Upper lobe of left lung (tissue), 6 donors: ENCODE measurements around the gene HINFP. TPM values are rescaled to one million over a fixed set of nuclear protein-coding genes. Genes with fewer than 3 reads are reported as not detected.

Experiments
- ATAC-seq, 2 donors: fragments of 200-7000 bp; cut with Tn5 transposase; one replicate each; pipeline ENCODE4 v1.9.1; 2022; ENCODE audit warnings: mild to moderate bottlenecking in 2 of 2, moderate library complexity in 2 of 2; ENCODE audit not compliant: low FRiP score in 2 of 2
- DNase-seq, 2 donors: peaks; one replicate each; pipeline ENCODE4 v3.0.0-alpha.2; 2019 to 2020
- H3K27ac ChIP-seq, 4 donors: fragments of 200-600 bp; sonication (generic); one replicate each; pipeline ENCODE4 v1.5.1; 2016 to 2019
- H3K27me3 ChIP-seq, 4 donors: fragments of 200-600 bp; sonication (generic); one replicate each; pipeline ENCODE4 v1.5.1; 2017 to 2019
- H3K36me3 ChIP-seq, 4 donors: fragments of 200-600 bp; sonication (generic); one replicate each; pipeline ENCODE4 v1.5.1; 2016 to 2019
- H3K4me1 ChIP-seq, 4 donors: fragments of 200-600 bp; sonication (generic); one replicate each; pipeline ENCODE4 v1.5.1; 2018 to 2019
- H3K4me3 ChIP-seq, 4 donors: fragments of 200-600 bp; sonication (generic); one replicate each; pipeline ENCODE4 v1.5.1; 2017 to 2019; ENCODE audit warnings: mild to moderate bottlenecking in 2 of 4, moderate library complexity in 1 of 4
- H3K9me3 ChIP-seq, 4 donors: fragments of 200-600 bp; sonication (generic); one replicate each; pipeline ENCODE4 v1.5.1; 2018 to 2019
- EP300 ChIP-seq, 4 donors: sonication (generic); formaldehyde crosslinking; IDR thresholded peaks; one replicate each; pipeline ENCODE4 v1.5.1; 2017; ENCODE audit warnings: antibody characterized with exemption in 4 of 4, control low read depth in 2 of 4
- POLR2A ChIP-seq, 4 donors: fragments of 450-650 bp; IDR thresholded peaks; one replicate each; pipeline ENCODE4 v1.5.1; 2016 to 2017; ENCODE audit warnings: antibody characterized with exemption in 4 of 4, mild to moderate bottlenecking in 2 of 4
- POLR2AphosphoS5 ChIP-seq, 2 donors: sonication (generic); formaldehyde crosslinking; IDR thresholded peaks; one replicate each; pipeline ENCODE4 v1.5.1; 2017; ENCODE audit warnings: antibody characterized with exemption in 2 of 2
- WGBS, 2 donors: methylation state at CpG; one replicate each; pipeline ENCODE4 v1.1.5; 2017 to 2018; 5-methylcytosine and 5-hydroxymethylcytosine counted together
- total RNA-seq, 6 donors: library from RNA; depleted of rRNA in 4 of 6; stranded (reverse); fragments of >200 nt in 4 of 6; gene quantifications; one replicate each; pipeline versions ENCODE4 v1.1.0 to v1.2.1, GENCODE V29; 2016 to 2021
- TF ChIP-seq, protein P1 (sequence below), 6 experiments: fragments of 450-650 bp in 4 of 6; fragments of 200-600 bp in 2 of 6; sonication (generic) in 2 of 6; IDR thresholded peaks; one replicate each; pipeline ENCODE4 v1.5.1; 2016 to 2019; ENCODE audit warnings: antibody characterized with exemption in 6 of 6
- donor health status: DM: no; HTN: no; CAD: no; lungs with moderate emphysema.
- donor health status: DM: no; HTN: yes; CAD: no; lungs with severe emphysema.

Gene HINFP
- total RNA-seq, 6 donors from 2014 or later: 22.3 to 90.1 (median 25.6) TPM

DNA sequence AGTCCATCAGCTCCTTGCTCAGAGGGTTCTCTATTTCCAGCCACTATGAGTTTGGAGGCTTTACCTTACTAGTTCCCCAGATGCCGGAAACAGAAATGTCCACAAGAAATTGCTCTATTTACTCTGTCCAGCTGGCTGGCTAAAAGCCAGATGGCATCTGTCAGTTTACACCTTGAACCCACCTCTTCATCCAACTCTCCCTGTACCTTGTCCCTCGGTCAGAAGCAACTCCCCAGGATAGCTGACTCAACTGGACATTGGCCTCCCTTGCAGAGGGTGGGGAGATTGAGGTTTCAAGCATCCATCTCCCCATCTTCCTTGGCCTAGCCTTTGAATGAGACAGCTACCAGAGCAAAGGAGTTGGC is 12.5 kb upstream of the HINFP start:
- peaks cover 22 to 38% (median 23%) of the 10 kb centered on the region in 4 donors for H3K4me1 ChIP-seq
- H3K27me3 ChIP-seq: no peaks in the 10 kb centered on the region
- DNase-seq: no peak
- WGBS, 2 donors: 60 to 88% methylated on average over 2 of the region's 2 CpGs
- H3K27ac ChIP-seq: peak overlapping the region in 3 of 4 donors; percentile 82 to 93 (median 92)
- TF ChIP-seq POLR2A (IDR thresholded peaks at IDR 0.05): no peak
- H3K36me3 ChIP-seq: peaks cover 20 to 39% (median 32%) of the 10 kb centered on the region in 4 donors
- H3K4me3 ChIP-seq: peak overlapping the region in 3 of 4 donors; percentile 82 to 99 (median 91)
- H3K9me3 ChIP-seq: no peaks in the 10 kb centered on the region
- no peak for ATAC-seq

DNA sequence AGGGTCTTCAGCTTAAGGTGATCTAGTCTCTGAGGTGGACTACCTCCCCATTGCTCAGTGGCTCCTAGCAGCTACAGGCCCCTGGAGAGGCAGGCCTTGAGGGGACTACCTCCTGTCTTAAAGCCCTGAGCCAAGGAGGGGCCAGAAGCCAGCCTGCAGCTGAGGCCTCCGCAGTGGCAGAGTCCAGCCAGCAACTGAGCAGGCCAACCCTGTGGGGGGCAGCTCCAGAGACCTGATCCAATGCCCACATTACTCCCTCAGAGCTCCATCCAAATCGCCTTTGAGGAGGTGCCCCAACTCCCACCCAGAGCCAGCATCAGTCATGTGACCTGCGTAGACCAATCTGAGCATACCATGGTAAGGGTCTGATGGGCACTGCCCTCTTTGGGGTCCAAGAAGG is 11.5 kb upstream of the HINFP start:
- Histone ChIP-seq H3K36me3 (peaks cover 22 to 49% (median 40%) of the 10 kb centered on the region in 4 donors), H3K27ac (peak overlapping the region in 1 of 4 donors; percentile 92), H3K4me1 (peaks cover 22 to 38% (median 23%) of the 10 kb centered on the region in 4 donors), H3K27me3 (no peaks in the 10 kb centered on the region), H3K4me3 (no peak overlapping the region), H3K9me3 (no peaks in the 10 kb centered on the region)
- DNase-seq: no peak
- no peak for TF ChIP-seq EP300 (IDR thresholded peaks at IDR 0.05)
- TF ChIP-seq, protein P1, sequence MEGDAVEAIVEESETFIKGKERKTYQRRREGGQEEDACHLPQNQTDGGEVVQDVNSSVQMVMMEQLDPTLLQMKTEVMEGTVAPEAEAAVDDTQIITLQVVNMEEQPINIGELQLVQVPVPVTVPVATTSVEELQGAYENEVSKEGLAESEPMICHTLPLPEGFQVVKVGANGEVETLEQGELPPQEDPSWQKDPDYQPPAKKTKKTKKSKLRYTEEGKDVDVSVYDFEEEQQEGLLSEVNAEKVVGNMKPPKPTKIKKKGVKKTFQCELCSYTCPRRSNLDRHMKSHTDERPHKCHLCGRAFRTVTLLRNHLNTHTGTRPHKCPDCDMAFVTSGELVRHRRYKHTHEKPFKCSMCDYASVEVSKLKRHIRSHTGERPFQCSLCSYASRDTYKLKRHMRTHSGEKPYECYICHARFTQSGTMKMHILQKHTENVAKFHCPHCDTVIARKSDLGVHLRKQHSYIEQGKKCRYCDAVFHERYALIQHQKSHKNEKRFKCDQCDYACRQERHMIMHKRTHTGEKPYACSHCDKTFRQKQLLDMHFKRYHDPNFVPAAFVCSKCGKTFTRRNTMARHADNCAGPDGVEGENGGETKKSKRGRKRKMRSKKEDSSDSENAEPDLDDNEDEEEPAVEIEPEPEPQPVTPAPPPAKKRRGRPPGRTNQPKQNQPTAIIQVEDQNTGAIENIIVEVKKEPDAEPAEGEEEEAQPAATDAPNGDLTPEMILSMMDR (IDR thresholded peaks at IDR 0.05): no peak
- no peak for TF ChIP-seq POLR2AphosphoS5 (IDR thresholded peaks at IDR 0.05)
- TF ChIP-seq POLR2A (IDR thresholded peaks at IDR 0.05): no peak
- 80% methylated on average over 2 of the region's 3 CpGs; no CpG with 5 or more reads in 1 of the 2 donors for WGBS, 2 donors
- ATAC-seq: no peak

DNA sequence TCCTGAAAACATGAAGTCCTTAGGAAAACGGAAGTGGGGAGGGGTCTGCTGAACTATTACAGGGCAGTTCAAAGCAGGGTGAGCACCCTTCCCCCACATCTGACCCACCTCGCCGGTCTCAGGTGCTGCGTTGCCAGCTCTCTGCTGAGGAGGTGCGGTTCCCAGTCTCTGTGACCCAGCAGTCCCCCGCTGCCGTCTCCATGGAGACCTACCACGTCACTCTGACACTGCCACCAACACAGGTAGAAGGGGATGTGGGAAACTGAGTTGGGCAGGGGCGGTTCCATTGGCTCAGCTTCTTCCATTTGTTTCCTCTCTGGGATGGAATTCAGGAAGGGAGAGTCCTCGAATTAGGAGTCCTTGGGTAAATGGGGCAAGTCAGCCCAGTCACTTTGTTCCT is 10.9 kb upstream of the HINFP start:
- ATAC-seq (no peak), DNase-seq (no peak)
- peaks cover 22 to 54% (median 43%) of the 10 kb centered on the region in 4 donors for H3K36me3 ChIP-seq
- H3K4me1 ChIP-seq: peaks cover 22 to 38% (median 23%) of the 10 kb centered on the region in 4 donors
- H3K27ac ChIP-seq: peak overlapping the region in 1 of 4 donors; percentile 92
- WGBS, 2 donors: 89 to 91% methylated on average over 10 of the region's 10 CpGs
- TF ChIP-seq EP300 (IDR thresholded peaks at IDR 0.05) (no peak), POLR2AphosphoS5 (IDR thresholded peaks at IDR 0.05) (no peak), POLR2A (IDR thresholded peaks at IDR 0.05) (no peak)
- TF ChIP-seq, protein P1 (IDR thresholded peaks at IDR 0.05): no peak
- H3K4me3 ChIP-seq: no peak overlapping the region
- no peaks in the 10 kb centered on the region for H3K27me3 ChIP-seq
- H3K9me3 ChIP-seq: no peaks in the 10 kb centered on the region

GRCh38 chr11:119111361-119111925 is 9.9 kb upstream of the HINFP start:
- Histone ChIP-seq H3K36me3 (peaks cover 22 to 64% (median 50%) of the 10 kb centered on the region in 4 donors), H3K9me3 (no peaks in the 10 kb centered on the region), H3K27ac (no peak overlapping the region), H3K4me3 (no peak overlapping the region), H3K27me3 (no peaks in the 10 kb centered on the region), H3K4me1 (peaks cover 18 to 33% (median 19%) of the 10 kb centered on the region in 4 donors)
- ATAC-seq (no peak), DNase-seq (no peak)
- WGBS, 2 donors: 92 to 95% methylated on average over 9 to 11 of the region's 11 CpGs
- TF ChIP-seq, protein P1 (IDR thresholded peaks at IDR 0.05): no peak
- no peak for TF ChIP-seq POLR2AphosphoS5 (IDR thresholded peaks at IDR 0.05)
- no peak for TF ChIP-seq POLR2A (IDR thresholded peaks at IDR 0.05)
- TF ChIP-seq EP300 (IDR thresholded peaks at IDR 0.05): no peak

DNA sequence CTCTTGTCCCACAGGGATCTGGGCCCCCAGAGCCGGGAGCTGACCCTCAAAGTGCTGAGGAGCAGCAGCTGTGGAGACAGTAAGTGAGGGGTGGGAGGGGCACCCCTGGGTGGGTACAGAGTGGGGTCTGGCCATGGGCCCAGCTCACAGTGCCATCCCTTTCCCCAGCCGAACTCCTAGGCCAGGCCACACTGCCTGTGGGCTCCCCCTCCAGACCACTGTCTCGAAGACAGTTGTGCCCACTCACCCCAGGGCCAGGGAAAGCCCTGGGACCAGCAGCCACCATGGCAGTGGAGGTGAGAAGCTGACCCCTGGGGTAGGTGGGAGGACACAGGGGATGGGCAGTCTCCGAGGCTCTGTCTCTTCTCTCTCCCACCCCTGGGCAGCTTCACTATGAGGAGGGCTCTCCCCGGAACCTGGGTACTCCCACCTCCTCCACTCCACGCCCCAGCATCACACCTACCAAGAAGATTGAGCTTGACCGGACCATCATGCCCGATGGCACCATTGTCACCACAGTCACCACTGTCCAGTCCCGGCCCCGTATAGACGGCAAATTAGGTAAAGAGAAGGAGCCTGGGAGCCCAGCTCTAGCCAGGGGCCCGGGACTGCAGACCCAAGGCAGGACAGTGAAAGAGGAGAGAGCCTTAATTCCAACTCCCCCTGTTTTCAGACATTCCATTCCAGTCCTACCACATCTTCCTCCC is 8.9 kb upstream of the HINFP start:
- ATAC-seq (no peak), DNase-seq (no peak)
- Histone ChIP-seq H3K4me1 (peaks cover 14 to 28% (median 15%) of the 10 kb centered on the region in 4 donors), H3K36me3 (peaks cover 22 to 69% (median 50%) of the 10 kb centered on the region in 4 donors), H3K9me3 (no peaks in the 10 kb centered on the region), H3K27ac (no peak overlapping the region), H3K27me3 (no peaks in the 10 kb centered on the region), H3K4me3 (no peak overlapping the region)
- WGBS, 2 donors: 92 to 100% methylated on average over 7 to 12 of the region's 12 CpGs
- TF ChIP-seq POLR2A (IDR thresholded peaks at IDR 0.05) (no peak), EP300 (IDR thresholded peaks at IDR 0.05) (no peak), POLR2AphosphoS5 (IDR thresholded peaks at IDR 0.05) (no peak)
- TF ChIP-seq, protein P1 (IDR thresholded peaks at IDR 0.05): no peak
